GM23338 (cell line): Measurements from ENCODE around the gene MDM2.

Experiments used
- CREB1 ChIP-seq: fragments of 250-450 bp; sonication (Bioruptor Pico); IDR thresholded peaks from 2 replicates; pipeline ENCODE4 v1.5.0; 2020; ENCODE audit warnings: low read depth, mild to moderate bottlenecking, moderate library complexity
- CTCF ChIP-seq, 2 experiments: fragments of 200-600 bp in 1 of 2; sonication (generic) in 1 of 2; conservative IDR thresholded peaks; 2 replicates each; pipeline versions ENCODE4 v1.5.1 to v1.6.1; 2016 to 2017; ENCODE audit warnings: antibody characterized with exemption in 2 of 2, low read depth in 2 of 2, mild to moderate bottlenecking in 2 of 2, moderate library complexity in 1 of 2
- ETS1 ChIP-seq: IDR thresholded peaks from 2 replicates; pipeline ENCODE4 v1.6.1; 2016; ENCODE audit warnings: antibody characterized with exemption
- EZH2 ChIP-seq: fragments of 200-600 bp; sonication (generic); IDR thresholded peaks from one replicate; pipeline ENCODE4 v1.8.0; 2017; ENCODE audit warnings: antibody characterized with exemption, mild to moderate bottlenecking, low read depth; ENCODE audit not compliant: unreplicated experiment
- EZH2phosphoT487 ChIP-seq: fragments of 200-600 bp; sonication (generic); IDR thresholded peaks from one replicate; pipeline ENCODE4 v1.8.1; 2018; ENCODE audit warnings: antibody characterized with exemption; ENCODE audit not compliant: unreplicated experiment
- JUNB ChIP-seq: IDR thresholded peaks from one replicate; pipeline ENCODE4 v1.6.1; 2016; ENCODE audit warnings: antibody characterized with exemption; ENCODE audit not compliant: unreplicated experiment
- POLR2AphosphoS5 ChIP-seq: IDR thresholded peaks from 2 replicates; pipeline ENCODE4 v1.6.1; 2016; ENCODE audit warnings: antibody characterized with exemption, low read depth
- REST ChIP-seq: IDR thresholded peaks from one replicate; pipeline ENCODE4 v1.6.1; 2018; ENCODE audit warnings: antibody characterized with exemption; ENCODE audit not compliant: unreplicated experiment
- ZNF114 ChIP-seq: fragments of 250-450 bp; sonication (Bioruptor Pico); IDR thresholded peaks from 2 replicates; pipeline ENCODE4 v1.5.0; 2020; ENCODE audit warnings: mild to moderate bottlenecking, moderate library complexity
- ZNF331 ChIP-seq: fragments of 250-450 bp; sonication (Bioruptor Pico); IDR thresholded peaks from 2 replicates; pipeline ENCODE4 v1.5.0; 2020; ENCODE audit warnings: low read depth, mild to moderate bottlenecking, moderate library complexity

GRCh38 chr12:68776976-68777610 lies 30.9 kb upstream of the MDM2 start:
- TF ChIP-seq JUNB (no peak), REST (no peak), CTCF (conservative IDR thresholded peaks at IDR 0.05; ENCODE audit: low read depth in 2 of 2) (no peak), POLR2AphosphoS5 (no peak), EZH2phosphoT487 (no peak), ETS1 (no peak), CREB1 (CRISPR knock-in tag) (no peak), EZH2 (no peak), ZNF114 (CRISPR knock-in tag) (no peak), ZNF331 (CRISPR knock-in tag) (no peak)
